ENCODE measurements around the gene UGT2B7. TPM values are rescaled to one million over a fixed set of nuclear protein-coding genes. Genes with fewer than 3 reads are reported as not detected.

Gene UGT2B7
- total RNA-seq, 1 experiment from 2014 or later = not detected

GRCh38 chr4:69069085-69069484 is 27.2 kb upstream of the UGT2B7 start:
- H3K4me1 ChIP-seq (ENCODE audit: control insufficient read depth, insufficient read depth, low read length) = no peaks in the 10 kb centered on the region
- TF ChIP-seq CTCF (IDR thresholded peaks at IDR 0.05) = no peak
- H3K27me3 ChIP-seq (ENCODE audit: control insufficient read depth, insufficient read depth, low read length) = no peaks in the 10 kb centered on the region
- no peak for DNase-seq (ENCODE audit: low read depth, low spot score)
- H3K4me3 ChIP-seq (ENCODE audit: low read depth in 2 of 2, low read length in 2 of 2) = no peak overlapping the region
- no peaks in the 10 kb centered on the region for H3K36me3 ChIP-seq (ENCODE audit: control insufficient read depth, insufficient read depth, low read length)
- H3K9me3 ChIP-seq (ENCODE audit: control insufficient read depth, insufficient read depth, low read depth, low read length) = no peaks in the 10 kb centered on the region
- intact Hi-C loops (cut with micrococcal nuclease; ENCODE audit: unreplicated experiment) = no loop called here
- POLR2A ChIA-PET = no interaction called here
- CTCF ChIA-PET = no interaction called here
- no TSS peak for BruUV-seq (replicated peaks)
- in situ Hi-C loops (cut with HindIII; ENCODE audit: low pct_unique_long_range_greater_than_20kb, low sequenced_read_pairs) = no loop called here
- H3K27ac ChIP-seq (ENCODE audit: low read length) = no peak overlapping the region
- no peak for ATAC-seq

- intact Hi-C loops (cut with micrococcal nuclease; ENCODE audit: unreplicated experiment) (no loop called here), in situ Hi-C loops (cut with HindIII; ENCODE audit: low pct_unique_long_range_greater_than_20kb, low sequenced_read_pairs) (no loop called here)
- H3K4me1 ChIP-seq (ENCODE audit: control insufficient read depth, insufficient read depth, low read length) = no peaks in the 10 kb centered on the region
- H3K27ac ChIP-seq (ENCODE audit: low read length) = no peak overlapping the region
- H3K36me3 ChIP-seq (ENCODE audit: control insufficient read depth, insufficient read depth, low read length) = no peaks in the 10 kb centered on the region
- POLR2A ChIA-PET = no interaction called here
- H3K9me3 ChIP-seq (ENCODE audit: control insufficient read depth, insufficient read depth, low read depth, low read length) = no peaks in the 10 kb centered on the region
- CTCF ChIA-PET = no interaction called here
- BruUV-seq (replicated peaks) = no TSS peak
- TF ChIP-seq CTCF (IDR thresholded peaks at IDR 0.05) = no peak
- TF ChIP-seq REST (IDR thresholded peaks at IDR 0.05; ENCODE audit: insufficient read depth in 1 of 2, low read depth in 2 of 2, low read length in 1 of 2) = no peak
- TF ChIP-seq SIN3A (IDR thresholded peaks at IDR 0.05; ENCODE audit: borderline replicate concordance, insufficient read depth, low read depth, low read length) = no peak
- no peak for TF ChIP-seq TCF7L2 (IDR thresholded peaks at IDR 0.05; ENCODE audit: low read depth, low read length)
- H3K27me3 ChIP-seq (ENCODE audit: control insufficient read depth, insufficient read depth, low read length) = no peaks in the 10 kb centered on the region
- no peak for ATAC-seq
- H3K4me3 ChIP-seq (ENCODE audit: low read depth in 2 of 2, low read length in 2 of 2) = no peak overlapping the region
- DNase-seq (ENCODE audit: low read depth, low spot score) = no peak
Measured at GRCh38 chr4:69070590-69070989, 25.7 kb upstream of the UGT2B7 start.

GRCh38 chr4:69071286-69071685 is 25.0 kb upstream of the UGT2B7 start:
- ChIA-PET CTCF (no interaction called here), POLR2A (no interaction called here)
- DNase-seq (ENCODE audit: low read depth, low spot score) = no peak
- H3K27ac ChIP-seq (ENCODE audit: low read length) = no peak overlapping the region
- H3K4me3 ChIP-seq (ENCODE audit: low read depth in 2 of 2, low read length in 2 of 2) = no peak overlapping the region
- in situ Hi-C loops (cut with HindIII; ENCODE audit: low pct_unique_long_range_greater_than_20kb, low sequenced_read_pairs) = no loop called here
- H3K9me3 ChIP-seq (ENCODE audit: control insufficient read depth, insufficient read depth, low read depth, low read length) = no peaks in the 10 kb centered on the region
- no peaks in the 10 kb centered on the region for H3K27me3 ChIP-seq (ENCODE audit: control insufficient read depth, insufficient read depth, low read length)
- no TSS peak for BruUV-seq (replicated peaks)
- TF ChIP-seq TCF7L2 (IDR thresholded peaks at IDR 0.05; ENCODE audit: low read depth, low read length) (no peak), CTCF (IDR thresholded peaks at IDR 0.05) (no peak), POLR2AphosphoS5 (IDR thresholded peaks at IDR 0.05; ENCODE audit: low read depth, low read length) (no peak), SIN3A (IDR thresholded peaks at IDR 0.05; ENCODE audit: borderline replicate concordance, insufficient read depth, low read depth, low read length) (no peak), REST (IDR thresholded peaks at IDR 0.05; ENCODE audit: insufficient read depth in 1 of 2, low read depth in 2 of 2, low read length in 1 of 2) (no peak)
- no peaks in the 10 kb centered on the region for H3K36me3 ChIP-seq (ENCODE audit: control insufficient read depth, insufficient read depth, low read length)
- intact Hi-C loops (cut with micrococcal nuclease; ENCODE audit: unreplicated experiment) = no loop called here
- ATAC-seq = no peak
- no peaks in the 10 kb centered on the region for H3K4me1 ChIP-seq (ENCODE audit: control insufficient read depth, insufficient read depth, low read length)
